SK-N-MC (cell line): ENCODE data around the gene GPR157.

Experiments
- DNase-seq: peaks from one replicate; pipeline ENCODE4 v3.0.0-alpha.2; 2011; ENCODE audit warnings: low read depth, low spot score
- H3K27ac ChIP-seq: fragments of 200-600 bp; sonication (generic); 2 replicates; pipeline ENCODE4 v1.5.1; 2016; ENCODE audit warnings: mixed run types
- H3K36me3 ChIP-seq: fragments of 200-600 bp; sonication (generic); 2 replicates; pipeline ENCODE4 v1.6.1; 2017; ENCODE audit warnings: antibody characterized with exemption, low read length, mixed read lengths; ENCODE audit not compliant: insufficient read depth
- H3K4me3 ChIP-seq: fragments of 200-600 bp; sonication (generic); 2 replicates; pipeline ENCODE4 v1.5.1; 2016
- H3K9ac ChIP-seq: fragments of 200-600 bp; sonication (generic); 2 replicates; pipeline ENCODE4 v1.8.0; 2017; ENCODE audit warnings: mixed run types, mixed read lengths; ENCODE audit not compliant: insufficient read length
- H3K9me3 ChIP-seq: fragments of 200-600 bp; sonication (generic); 2 replicates; pipeline ENCODE4 v1.6.1; 2017; ENCODE audit warnings: low read depth, mild to moderate bottlenecking, antibody characterized with exemption, low read length, moderate library complexity, mixed read lengths
- EZH2 ChIP-seq: fragments of 200-600 bp; sonication (generic); IDR thresholded peaks from one replicate; pipeline ENCODE4 v1.6.1; 2017; ENCODE audit warnings: antibody characterized with exemption
- FOXP2 ChIP-seq: optimal IDR thresholded peaks from 2 replicates; pipeline ENCODE3; 2011; ENCODE audit warnings: mild to moderate bottlenecking, moderate library complexity; ENCODE audit not compliant: insufficient read depth; ENCODE audit errors: extremely low read length, control extremely low read depth
- POLR2AphosphoS5 ChIP-seq: IDR thresholded peaks from 2 replicates; pipeline ENCODE4 v1.6.1; 2012; ENCODE audit warnings: mild to moderate bottlenecking, low read depth, low read length, borderline replicate concordance

The GPR157 gene

GRCh38 chr1:9069326-9070100 lies 59.4 kb downstream of the GPR157 start, which contains the start of gene SLC2A5:
Gene SLC2A5, minus strand, starts transcription at chr1:9069635. Its CDS starts 99 bp downstream, at chr1:9069536.
- no peak for TF ChIP-seq EZH2
- TF ChIP-seq FOXP2: no peak
- TF ChIP-seq POLR2AphosphoS5: no peak
- Histone ChIP-seq H3K4me3 (peak within 1 kb of the TSS; percentile 68), H3K36me3 (no peaks in the 10 kb centered on the region), H3K9ac (peak within 1 kb of the TSS; percentile 56), H3K27ac (peak within 1 kb of the TSS; percentile 94), H3K9me3 (no peaks in the 10 kb centered on the region)
- no peak for DNase-seq

- no peak for TF ChIP-seq FOXP2
- Histone ChIP-seq H3K36me3 (no peaks in the 10 kb centered on the region), H3K9me3 (no peaks in the 10 kb centered on the region), H3K9ac (peak overlapping the region; percentile 56), H3K4me3 (peak overlapping the region; percentile 68), H3K27ac (peak overlapping the region; percentile 94)
- DNase-seq: no peak
Observed at GRCh38 chr1:9068981-9069325, 59.9 kb downstream of the GPR157 start.

- H3K4me3 ChIP-seq: no peak overlapping the region
- no peak overlapping the region for H3K27ac ChIP-seq
- no peaks in the 10 kb centered on the region for H3K9me3 ChIP-seq
- DNase-seq: no peak
- H3K9ac ChIP-seq: no peak overlapping the region
- TF ChIP-seq FOXP2: no peak
- no peak for TF ChIP-seq EZH2
- no peak for TF ChIP-seq POLR2AphosphoS5
- no peaks in the 10 kb centered on the region for H3K36me3 ChIP-seq
Observed at GRCh38 chr1:9066945-9067807, 61.7 kb downstream of the GPR157 start.

GRCh38 chr1:9065213-9065751 lies 63.6 kb downstream of the GPR157 start:
- no peak overlapping the region for H3K27ac ChIP-seq

GRCh38 chr1:9062846-9063245 lies 66.1 kb downstream of the GPR157 start:
- TF ChIP-seq POLR2AphosphoS5: no peak
- TF ChIP-seq FOXP2: no peak
- no peak for TF ChIP-seq EZH2
- no peaks in the 10 kb centered on the region for H3K36me3 ChIP-seq
- no peak overlapping the region for H3K9ac ChIP-seq
- no peak overlapping the region for H3K4me3 ChIP-seq
- H3K9me3 ChIP-seq: no peaks in the 10 kb centered on the region
- H3K27ac ChIP-seq: no peak overlapping the region
- DNase-seq: no peak

More at GRCh38 chr1:9065213-9065751, 63.6 kb downstream of the GPR157 start:
- no peak overlapping the region for H3K4me3 ChIP-seq
- no peaks in the 10 kb centered on the region for H3K9me3 ChIP-seq
- H3K9ac ChIP-seq: no peak overlapping the region
- H3K36me3 ChIP-seq: no peaks in the 10 kb centered on the region
- no peak for DNase-seq
- TF ChIP-seq EZH2: no peak
- no peak for TF ChIP-seq FOXP2
- TF ChIP-seq POLR2AphosphoS5: no peak

GRCh38 chr1:9062021-9062471 lies 66.9 kb downstream of the GPR157 start:
- no peaks in the 10 kb centered on the region for H3K36me3 ChIP-seq
- no peak overlapping the region for H3K27ac ChIP-seq
- no peak overlapping the region for H3K4me3 ChIP-seq
- TF ChIP-seq POLR2AphosphoS5 (no peak), EZH2 (no peak), FOXP2 (no peak)
- H3K9ac ChIP-seq: no peak overlapping the region
- no peaks in the 10 kb centered on the region for H3K9me3 ChIP-seq
- no peak for DNase-seq

GRCh38 chr1:9061252-9061960 lies 67.5 kb downstream of the GPR157 start:
- TF ChIP-seq EZH2: no peak
- no peak for TF ChIP-seq POLR2AphosphoS5
- no peak for TF ChIP-seq FOXP2
- no peak for DNase-seq
- H3K36me3 ChIP-seq: no peaks in the 10 kb centered on the region
- H3K4me3 ChIP-seq: no peak overlapping the region
- H3K9ac ChIP-seq: no peak overlapping the region
- H3K27ac ChIP-seq: no peak overlapping the region
- H3K9me3 ChIP-seq: no peaks in the 10 kb centered on the region
